Lung (tissue), 12 donors: Measurements from ENCODE around the gene LMF1. TPM values are rescaled to one million over a fixed set of nuclear protein-coding genes. Genes with fewer than 3 reads are reported as not detected.

ENCODE experiments used
- ATAC-seq: fragments of 200-7000 bp; cut with Tn5 transposase; one replicate; pipeline ENCODE4 v1.9.1; 2020; ENCODE audit warnings: moderate number of reproducible peaks; ENCODE audit not compliant: insufficient read depth, low FRiP score
- DNase-seq, 3 donors: peaks; one replicate each; pipeline ENCODE4 v3.0.0-alpha.2; 2013 to 2017
- H3K27ac ChIP-seq, 2 donors: one replicate each; pipeline ENCODE4 v1.5.1; 2013; ENCODE audit warnings: mild to moderate bottlenecking in 2 of 2, moderate library complexity in 2 of 2, control low read depth in 1 of 2, inconsistent platforms in 1 of 2, low read depth in 1 of 2, low read length in 1 of 2
- H3K27me3 ChIP-seq, 3 donors: one replicate each; pipeline ENCODE4 v1.5.1; 2013; ENCODE audit warnings: low read length in 2 of 3; ENCODE audit not compliant: control insufficient read depth in 3 of 3, insufficient read depth in 3 of 3
- H3K36me3 ChIP-seq, 4 donors: one replicate each; pipeline ENCODE4 v1.5.1; 2013; ENCODE audit warnings: low read length in 4 of 4, mild to moderate bottlenecking in 1 of 4, moderate library complexity in 1 of 4; ENCODE audit not compliant: control insufficient read depth in 4 of 4, insufficient read depth in 4 of 4
- H3K4me1 ChIP-seq, 5 donors: one replicate each; pipeline ENCODE4 v1.5.1; 2013; ENCODE audit warnings: low read length in 5 of 5, mild to moderate bottlenecking in 2 of 5, moderate library complexity in 1 of 5; ENCODE audit not compliant: control insufficient read depth in 5 of 5, insufficient read depth in 5 of 5
- H3K4me3 ChIP-seq: one replicate; pipeline ENCODE4 v1.5.1; 2013; ENCODE audit warnings: mild to moderate bottlenecking, control low read depth, moderate library complexity
- H3K9ac ChIP-seq, 2 donors: one replicate each; pipeline ENCODE4 v1.5.1; 2013; ENCODE audit warnings: low read length in 2 of 2, control low read depth in 1 of 2; ENCODE audit not compliant: insufficient read depth in 1 of 2
- H3K9me3 ChIP-seq, 4 donors: one replicate each; pipeline ENCODE4 v1.5.1; 2013; ENCODE audit warnings: low read length in 3 of 4, mild to moderate bottlenecking in 1 of 4, moderate library complexity in 1 of 4; ENCODE audit not compliant: control insufficient read depth in 4 of 4, insufficient read depth in 3 of 4
- WGBS, 2 donors: extraction: QIAGEN DNeasy Blood & Tissue Kit; methylation state at CpG; one replicate each; pipeline ENCODE4 v1.1.7; 2013; 5-methylcytosine and 5-hydroxymethylcytosine counted together
- polyA plus RNA-seq, 2 donors: library from polyadenylated mRNA; stranded (reverse); fragments of 200-250 nt; gene quantifications; one replicate each; pipeline ENCODE4 v1.2.1, GENCODE V29; 2013
- total RNA-seq, 2 donors: library from RNA; depleted of rRNA in 1 of 2; stranded (reverse); fragments of >200 nt in 1 of 2; gene quantifications; one replicate each; pipeline ENCODE4 v1.2.1, GENCODE V29; 2014 to 2021
- TF ChIP-seq, protein P1 (sequence below): IDR thresholded peaks from 2 replicates; pipeline ENCODE4 v1.5.1; 2012; ENCODE audit warnings: mild to moderate bottlenecking; ENCODE audit errors: control extremely low read depth, extremely low read depth
- donor health status: control.
- donor health status: control.
- donor health status: Bipolar disorder and iron deficiency.
- donor health status: healthy.
- donor health status: DM: yes; HTN: yes; CAD: no.

Gene LMF1
- total and polyA plus RNA-seq, 4 donors, result 9.1 to 23.7 (median 20.6) TPM

DNA sequence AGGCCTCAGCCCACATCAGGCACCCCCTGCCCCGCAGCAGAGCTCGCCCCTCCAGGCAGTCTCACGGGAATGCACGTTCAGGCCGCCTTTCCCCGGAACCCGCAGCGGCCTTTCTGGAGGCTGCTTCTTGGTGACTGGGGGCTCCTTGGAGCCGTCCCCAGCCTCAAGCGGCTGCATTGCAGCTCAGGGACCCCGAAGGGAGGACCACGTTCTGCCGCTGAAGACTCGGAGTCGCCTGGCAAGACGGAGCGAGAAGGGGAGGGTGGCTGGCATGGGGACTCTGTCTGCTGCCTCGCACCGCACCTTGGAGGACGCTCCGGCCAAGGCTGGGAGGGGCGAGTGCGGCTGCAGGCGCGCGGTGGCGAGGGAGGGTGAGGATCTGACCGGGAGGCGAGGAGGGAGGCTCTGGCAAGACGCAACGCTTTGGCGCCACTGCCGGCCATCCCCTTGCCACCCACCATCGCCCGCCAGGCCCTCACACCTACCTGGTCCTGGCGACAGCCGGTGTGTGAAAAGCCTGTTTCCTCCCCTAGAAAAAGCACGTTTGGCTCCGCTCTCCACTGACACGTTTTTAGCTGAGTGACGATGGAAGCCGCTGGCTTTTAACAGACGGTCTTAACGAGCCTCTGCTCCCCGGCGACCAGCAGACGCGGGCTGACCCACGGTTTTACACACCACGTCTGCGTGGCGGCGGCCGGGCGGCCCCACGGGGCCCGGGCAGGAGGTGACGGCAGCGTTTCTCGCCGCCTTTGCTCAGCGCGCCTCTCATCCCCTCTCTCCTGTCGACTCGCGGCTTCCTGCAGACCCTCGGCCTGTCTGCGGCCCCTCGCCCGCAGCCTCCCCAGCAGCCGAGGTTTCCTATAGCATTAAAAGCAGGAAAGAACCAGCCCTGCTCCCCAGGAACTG lies 153.5 kb downstream of the LMF1 start:
- Histone ChIP-seq H3K36me3 (no peaks in the 10 kb centered on the region), H3K27ac (no peak overlapping the region), H3K27me3 (peaks cover 3 to 35% (median 28%) of the 10 kb centered on the region in 3 donors), H3K4me1 (peaks cover 0 to 3% (median 0%) of the 10 kb centered on the region in 5 donors), H3K4me3 (no peak overlapping the region), H3K9ac (no peak overlapping the region), H3K9me3 (peaks cover 0 to 7% (median 1%) of the 10 kb centered on the region in 4 donors)
- TF ChIP-seq, protein P1, sequence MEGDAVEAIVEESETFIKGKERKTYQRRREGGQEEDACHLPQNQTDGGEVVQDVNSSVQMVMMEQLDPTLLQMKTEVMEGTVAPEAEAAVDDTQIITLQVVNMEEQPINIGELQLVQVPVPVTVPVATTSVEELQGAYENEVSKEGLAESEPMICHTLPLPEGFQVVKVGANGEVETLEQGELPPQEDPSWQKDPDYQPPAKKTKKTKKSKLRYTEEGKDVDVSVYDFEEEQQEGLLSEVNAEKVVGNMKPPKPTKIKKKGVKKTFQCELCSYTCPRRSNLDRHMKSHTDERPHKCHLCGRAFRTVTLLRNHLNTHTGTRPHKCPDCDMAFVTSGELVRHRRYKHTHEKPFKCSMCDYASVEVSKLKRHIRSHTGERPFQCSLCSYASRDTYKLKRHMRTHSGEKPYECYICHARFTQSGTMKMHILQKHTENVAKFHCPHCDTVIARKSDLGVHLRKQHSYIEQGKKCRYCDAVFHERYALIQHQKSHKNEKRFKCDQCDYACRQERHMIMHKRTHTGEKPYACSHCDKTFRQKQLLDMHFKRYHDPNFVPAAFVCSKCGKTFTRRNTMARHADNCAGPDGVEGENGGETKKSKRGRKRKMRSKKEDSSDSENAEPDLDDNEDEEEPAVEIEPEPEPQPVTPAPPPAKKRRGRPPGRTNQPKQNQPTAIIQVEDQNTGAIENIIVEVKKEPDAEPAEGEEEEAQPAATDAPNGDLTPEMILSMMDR, result no peak
- 42 to 61% methylated on average over 67 to 71 of the region's 71 CpGs for WGBS, 2 donors
- DNase-seq (no peak), ATAC-seq (no peak)

DNA sequence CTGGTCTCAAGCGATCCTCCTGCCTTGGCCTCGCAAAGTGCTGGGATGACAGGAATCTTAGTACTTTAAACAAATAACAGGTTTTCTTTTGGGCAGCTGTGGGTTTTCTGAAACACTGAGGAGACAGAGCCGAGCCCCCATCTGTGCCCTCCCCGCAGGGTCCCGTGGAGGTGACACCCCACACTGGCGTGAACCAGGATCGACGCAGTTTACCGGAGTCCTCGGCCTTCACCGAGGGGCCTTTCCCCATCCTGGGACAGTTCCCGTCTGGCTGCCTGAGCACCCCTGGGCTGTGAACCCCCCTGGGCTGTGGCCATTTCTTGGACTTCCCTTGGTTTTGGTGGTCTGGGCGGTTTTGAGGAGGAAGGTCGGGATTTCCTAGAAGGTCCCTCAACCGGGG lies 154.9 kb downstream of the LMF1 start:
- Histone ChIP-seq H3K27me3 (peaks cover 3 to 38% (median 28%) of the 10 kb centered on the region in 3 donors), H3K27ac (no peak overlapping the region), H3K9ac (no peak overlapping the region), H3K4me1 (peaks cover 0 to 3% (median 0%) of the 10 kb centered on the region in 5 donors), H3K9me3 (peaks cover 0 to 12% (median 1%) of the 10 kb centered on the region in 4 donors), H3K4me3 (no peak overlapping the region), H3K36me3 (no peaks in the 10 kb centered on the region)
- ATAC-seq (no peak), DNase-seq (no peak)
- 91 to 93% methylated on average over 15 of the region's 15 CpGs for WGBS, 2 donors
- TF ChIP-seq, protein P1, result no peak

DNA sequence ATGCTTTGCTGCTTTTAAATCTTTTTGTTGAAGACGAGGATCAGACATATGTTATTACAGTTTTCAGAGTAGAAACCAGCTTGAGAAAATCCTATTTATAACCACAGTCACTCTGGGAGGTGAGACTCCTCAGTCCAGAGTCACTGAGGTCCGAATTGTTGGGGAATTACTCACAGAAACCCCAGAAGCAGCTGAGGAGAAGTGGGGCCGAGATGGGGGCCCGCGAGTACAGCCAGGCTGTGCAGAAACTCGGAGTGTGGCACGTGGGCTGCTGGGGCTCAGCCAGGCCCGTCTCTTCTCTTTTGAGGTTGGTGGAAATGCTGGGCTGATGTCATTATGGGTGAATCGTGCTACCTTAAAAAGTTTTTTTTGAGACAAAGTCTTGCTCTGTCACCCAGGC lies 155.8 kb downstream of the LMF1 start:
- H3K4me3 ChIP-seq, result no peak overlapping the region

More for the DNA sequence above, 155.8 kb downstream of the LMF1 start:
- Histone ChIP-seq H3K9me3 (peaks cover 0 to 12% (median 1%) of the 10 kb centered on the region in 4 donors), H3K4me1 (peaks cover 0 to 3% (median 0%) of the 10 kb centered on the region in 5 donors), H3K9ac (no peak overlapping the region), H3K36me3 (no peaks in the 10 kb centered on the region), H3K27ac (no peak overlapping the region), H3K27me3 (peaks cover 3 to 37% (median 28%) of the 10 kb centered on the region in 3 donors)
- TF ChIP-seq, protein P1, result no peak
- ATAC-seq (no peak), DNase-seq (no peak)
- 81 to 90% methylated on average over 9 of the region's 9 CpGs for WGBS, 2 donors
